GM18870 (cell line): ENCODE results near the gene AOX1.
"Not testable (repeated sequence)": the region's sequence is repeated elsewhere in the genome, so short reads cannot be mapped to it uniquely, and the experiment has no call there.

Source experiments
- ATAC-seq: cut with Tn5 transposase; IDR thresholded peaks from one replicate; pipeline ENCODE4 v1.9.1; 2021; ENCODE audit warnings: moderate library complexity; ENCODE audit not compliant: unreplicated experiment

AOX1 gene

GRCh38 chr2:200625282-200625681 is 39.5 kb downstream of the AOX1 start:
- no peak for ATAC-seq

- no peak for ATAC-seq
These were observed 40.1 kb downstream of the AOX1 start for GRCh38 chr2:200625958-200626363.

DNA sequence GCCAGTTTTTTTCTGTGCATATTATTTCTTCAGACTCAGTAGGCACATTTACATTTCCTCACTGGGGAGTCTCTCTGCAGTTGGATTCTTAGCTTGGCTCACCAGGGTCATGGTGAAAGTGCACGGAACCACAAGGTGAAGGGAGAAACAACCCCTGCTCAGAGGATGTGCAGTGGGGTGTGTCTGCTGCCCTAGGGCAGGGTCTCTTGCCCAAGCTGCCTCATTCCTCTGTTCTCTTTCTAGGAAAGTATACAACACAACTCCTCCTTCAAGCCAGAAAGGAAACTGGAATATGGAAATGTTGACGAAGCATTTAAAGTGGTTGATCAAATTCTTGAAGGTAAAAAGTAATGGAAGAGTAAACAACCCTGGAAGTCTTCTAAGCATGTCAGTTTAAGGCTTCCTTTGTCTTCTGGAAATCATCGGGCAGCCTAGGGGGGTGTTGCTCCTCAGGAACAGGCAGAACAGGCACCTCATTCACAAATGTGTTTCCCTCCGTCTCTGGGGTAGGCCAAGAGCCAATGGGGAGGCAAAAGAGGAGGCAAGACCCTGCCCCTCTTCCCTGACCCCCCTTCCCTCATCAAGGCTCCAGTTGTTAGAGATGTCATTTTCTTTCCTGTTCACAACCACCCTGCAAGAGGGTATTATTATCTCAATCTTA is 41.4 kb downstream of the AOX1 start:
- no peak for ATAC-seq

GRCh38 chr2:200628461-200628860 is 42.6 kb downstream of the AOX1 start:
- ATAC-seq, result not testable (repeated sequence)

DNA sequence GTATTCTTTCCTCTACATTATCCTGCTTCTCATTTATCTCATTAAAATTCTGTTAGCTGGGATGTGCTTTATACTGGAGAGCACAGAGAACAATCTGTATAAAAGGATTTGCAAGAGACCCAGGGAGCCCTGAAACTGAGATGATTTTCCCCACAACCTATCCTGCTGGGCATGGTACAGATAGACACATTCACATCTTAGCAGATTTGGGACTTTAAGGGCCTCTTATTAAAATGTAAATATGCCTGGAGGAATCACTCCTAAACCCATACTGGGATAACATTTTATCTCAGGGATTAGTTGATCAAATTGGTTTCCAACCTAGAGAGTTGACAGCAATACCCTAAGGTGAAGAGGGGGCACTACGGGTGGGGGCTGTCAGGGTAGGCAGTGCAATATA is 45.5 kb downstream of the AOX1 start:
- no peak for ATAC-seq

GRCh38 chr2:200634231-200634964 is 48.6 kb downstream of the AOX1 start:
- no peak for ATAC-seq

- no peak for ATAC-seq
These were observed 49.4 kb downstream of the AOX1 start for GRCh38 chr2:200635251-200635650.

- ATAC-seq, result no peak
These were observed 52.1 kb downstream of the AOX1 start for GRCh38 chr2:200637901-200638300.

DNA sequence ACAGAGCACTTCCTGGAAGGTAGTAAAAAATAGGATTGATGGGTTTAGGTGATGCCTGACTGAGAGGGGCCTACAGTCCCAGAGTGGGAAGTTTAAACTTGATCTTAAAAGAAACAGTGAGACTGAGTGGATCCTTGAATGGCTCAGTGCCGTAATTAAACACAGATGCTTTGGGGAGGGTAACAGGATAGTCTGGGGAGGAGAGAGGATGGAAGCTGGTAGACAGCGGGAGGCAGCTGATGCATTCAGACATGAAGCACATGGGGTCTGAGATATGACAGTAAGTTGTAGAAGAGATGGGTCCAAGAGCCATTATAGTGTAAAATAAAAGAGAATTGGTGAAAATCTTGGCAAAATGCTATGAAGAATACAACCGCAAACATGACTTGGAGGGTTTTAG is 54.4 kb downstream of the AOX1 start:
- no peak for ATAC-seq

- no peak for ATAC-seq
These were observed 55.1 kb downstream of the AOX1 start for GRCh38 chr2:200640901-200641300.

GRCh38 chr2:200648518-200649281 is 62.9 kb downstream of the AOX1 start:
- ATAC-seq, result not testable (repeated sequence)

DNA sequence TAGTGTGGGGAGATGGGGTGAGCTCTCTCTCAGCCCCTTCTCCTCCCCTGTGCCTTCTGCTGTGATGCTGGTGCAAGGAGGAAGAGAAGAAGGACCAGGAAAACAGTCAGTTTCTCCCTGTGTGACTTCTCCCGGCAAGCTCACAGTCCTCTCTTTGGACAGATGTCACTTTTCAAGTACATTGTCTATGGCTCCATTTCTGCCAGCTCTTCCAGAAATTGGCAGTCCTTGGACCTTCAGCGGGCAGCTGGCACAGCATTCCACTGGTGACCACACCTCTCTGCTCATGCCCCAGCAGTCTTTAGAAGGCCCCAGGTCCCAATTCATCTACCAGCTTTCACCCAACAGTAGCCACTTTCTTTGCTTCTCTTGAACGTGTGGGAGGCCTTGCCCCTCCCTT is 63.9 kb downstream of the AOX1 start:
- ATAC-seq, result no peak

- no peak for ATAC-seq
These were observed 64.4 kb downstream of the AOX1 start for GRCh38 chr2:200650195-200650594.

- no peak for ATAC-seq
These were observed 66.3 kb downstream of the AOX1 start for GRCh38 chr2:200652158-200652557.

- ATAC-seq, result no peak
These were observed 67.2 kb downstream of the AOX1 start for GRCh38 chr2:200653021-200653420.

DNA sequence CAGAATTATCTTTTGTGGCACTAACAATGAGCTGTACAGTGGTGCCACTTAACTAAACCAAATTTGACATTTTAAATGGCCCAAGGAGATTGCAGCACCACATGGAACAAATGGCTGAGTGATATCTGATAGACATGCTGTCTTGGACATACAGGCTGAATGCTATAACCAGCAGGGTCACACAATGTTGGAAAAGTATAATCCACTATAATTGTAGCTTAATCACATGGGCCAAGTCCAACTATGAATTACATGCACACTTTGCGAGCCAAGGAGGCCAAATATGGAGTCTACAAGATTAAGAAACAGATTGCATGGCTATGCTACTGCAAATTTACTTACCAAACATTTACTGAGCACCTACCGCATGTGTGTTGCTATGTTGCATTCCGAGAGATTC is 69.0 kb downstream of the AOX1 start:
- ATAC-seq, result no peak

GRCh38 chr2:200655918-200656580 is 70.2 kb downstream of the AOX1 start:
- ATAC-seq, result no peak

- ATAC-seq, result no peak
These were observed 72.6 kb downstream of the AOX1 start for GRCh38 chr2:200658278-200658864.

DNA sequence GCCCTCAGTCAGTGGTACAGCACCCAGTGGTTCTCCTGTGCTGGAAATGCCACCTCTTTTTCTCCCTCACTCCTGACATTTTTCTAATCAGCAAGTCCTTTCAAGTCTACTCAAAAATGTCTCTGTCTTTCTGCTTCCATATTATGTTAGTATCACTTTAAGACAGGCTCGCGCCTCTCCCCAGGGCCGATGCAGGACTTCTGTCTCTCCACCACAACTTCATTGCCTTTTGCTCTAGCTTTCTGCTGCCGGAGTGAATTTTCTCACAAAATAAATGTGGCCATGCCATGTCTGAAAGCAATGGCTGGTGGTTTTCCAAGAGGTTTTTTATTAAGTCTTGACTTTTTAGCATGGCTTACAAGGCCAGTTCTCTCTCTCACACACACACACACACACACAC is 73.6 kb downstream of the AOX1 start:
- no peak for ATAC-seq

DNA sequence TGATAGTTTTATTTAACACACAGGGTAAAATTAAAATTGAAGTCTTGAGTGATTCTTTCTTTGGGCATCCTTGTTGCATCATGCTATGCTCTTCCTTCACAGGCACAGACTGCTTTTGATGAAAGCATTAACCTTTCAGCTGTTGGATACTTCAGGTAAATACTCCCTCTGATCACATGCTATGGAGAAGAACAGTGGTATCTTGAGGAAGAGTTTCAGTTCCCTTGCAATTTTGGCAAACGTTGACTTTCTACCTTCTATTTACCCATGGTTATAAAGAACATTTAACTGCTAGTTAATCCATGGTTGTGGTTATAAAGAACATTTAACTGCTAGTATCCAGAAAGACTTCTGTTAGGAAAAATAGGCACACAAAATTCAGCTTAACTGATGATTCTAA is 75.7 kb downstream of the AOX1 start:
- ATAC-seq, result no peak

DNA sequence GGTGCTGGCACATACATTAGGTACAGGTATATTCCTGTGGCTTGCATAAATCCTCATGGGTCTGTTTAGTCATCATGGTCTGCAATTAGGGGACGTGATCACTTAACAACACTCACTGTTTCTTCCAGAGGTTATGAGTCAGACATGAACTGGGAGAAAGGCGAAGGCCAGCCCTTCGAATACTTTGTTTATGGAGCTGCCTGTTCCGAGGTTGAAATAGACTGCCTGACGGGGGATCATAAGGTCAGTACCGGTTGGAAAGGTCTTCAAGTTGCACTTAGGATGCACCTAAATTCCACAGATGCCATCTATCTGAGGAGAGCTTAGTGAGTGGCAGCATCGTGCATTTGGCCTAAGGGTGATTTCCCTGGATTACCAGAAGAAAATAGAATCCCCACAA is 76.9 kb downstream of the AOX1 start:
- no peak for ATAC-seq
